ENCODE measurements around the gene RBMS2.

- TF ChIP-seq CTCF (IDR thresholded peaks at IDR 0.05) (no peak), EP300 (IDR thresholded peaks at IDR 0.05) (no peak), POLR2A (IDR thresholded peaks at IDR 0.05) (no peak)
These were observed 78.2 kb downstream of the RBMS2 start for GRCh38 chr12:56599797-56600196.
